Cardiac septum (tissue), 1 donor: ENCODE results near the gene LIPA. TPM values are rescaled to one million over a fixed set of nuclear protein-coding genes. Genes with fewer than 3 reads are reported as not detected.
"Not testable (repeated sequence)": the region's sequence is repeated elsewhere in the genome, so short reads cannot be mapped to it uniquely, and the experiment has no call there.

ENCODE experiments used
- DNase-seq: peaks from one replicate; pipeline ENCODE4 v3.0.0-alpha.2; 2020; ENCODE audit warnings: low spot score
- intact Hi-C: fragments of 100-400 bp; cut with DNase I; formaldehyde crosslinking; loops from one replicate; pipeline ENCODE4 v1.14.0; 2022
- total RNA-seq: library from RNA; stranded (reverse); fragmentation: NEBNext Ultra II Directional; extraction: Animal tissue kit (Norgen Biotek cat#: 25700); gene quantifications from one replicate; pipeline ENCODE4 v1.2.1, GENCODE V29; 2021
- donor health status: DM: no; HTN: no; CAD: no.

Gene LIPA
- total RNA-seq, 1 donor from 2014 or later: 16.0 TPM

GRCh38 chr10:89184638-89185037 is 66.9 kb downstream of the LIPA start:
- intact Hi-C loops: no loop called here
- DNase-seq: no peak

DNA sequence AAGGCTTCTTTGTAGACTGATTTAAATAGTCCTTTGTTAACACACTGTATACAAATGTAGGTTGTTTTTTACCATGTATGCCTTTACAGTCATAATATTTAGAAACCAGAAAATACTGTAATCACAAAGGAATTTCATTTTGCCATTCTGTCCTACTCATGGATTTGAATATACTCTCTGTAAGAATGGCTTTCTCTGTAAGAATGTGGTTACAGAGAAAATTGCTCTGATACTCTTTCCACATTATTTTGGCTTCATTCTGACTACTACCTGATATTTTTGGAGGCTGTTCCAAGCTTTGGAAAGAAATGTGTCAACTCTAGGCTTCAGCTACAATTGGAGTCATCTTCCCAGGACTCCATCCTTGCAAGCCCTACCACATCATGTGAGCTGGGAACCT is 68.0 kb downstream of the LIPA start:
- no peak for DNase-seq
- intact Hi-C loops: no loop called here

DNA sequence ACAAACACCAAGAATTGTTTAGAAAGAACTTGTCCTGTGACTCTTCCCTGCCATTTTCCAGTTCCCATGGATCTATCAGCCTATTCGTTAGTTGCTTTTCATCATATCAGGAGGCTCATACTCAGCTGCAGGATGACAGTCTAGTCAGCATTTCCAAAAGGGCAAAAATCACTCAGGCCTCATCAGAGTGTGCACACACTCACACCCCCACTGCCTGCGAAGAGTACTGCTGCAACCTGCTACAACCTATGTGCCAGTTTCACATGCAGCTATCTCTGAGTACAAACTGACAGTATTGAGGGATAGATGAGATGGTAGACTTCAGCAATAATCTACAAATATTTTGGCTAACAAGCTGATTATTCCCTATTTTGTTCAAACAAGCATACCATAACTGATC is 68.7 kb downstream of the LIPA start:
- no peak for DNase-seq
- intact Hi-C loops: no loop called here

GRCh38 chr10:89175816-89176215 is 75.8 kb downstream of the LIPA start:
- intact Hi-C loops: no loop called here
- DNase-seq: no peak

- intact Hi-C loops: no loop called here
- no peak for DNase-seq
These were observed 78.5 kb downstream of the LIPA start for GRCh38 chr10:89173075-89173474.

- intact Hi-C loops: no loop called here
- DNase-seq: no peak
These were observed 79.6 kb downstream of the LIPA start for GRCh38 chr10:89171996-89172395.

GRCh38 chr10:89171263-89171872 is 80.2 kb downstream of the LIPA start:
- no peak for DNase-seq
- intact Hi-C loops: no loop called here

DNA sequence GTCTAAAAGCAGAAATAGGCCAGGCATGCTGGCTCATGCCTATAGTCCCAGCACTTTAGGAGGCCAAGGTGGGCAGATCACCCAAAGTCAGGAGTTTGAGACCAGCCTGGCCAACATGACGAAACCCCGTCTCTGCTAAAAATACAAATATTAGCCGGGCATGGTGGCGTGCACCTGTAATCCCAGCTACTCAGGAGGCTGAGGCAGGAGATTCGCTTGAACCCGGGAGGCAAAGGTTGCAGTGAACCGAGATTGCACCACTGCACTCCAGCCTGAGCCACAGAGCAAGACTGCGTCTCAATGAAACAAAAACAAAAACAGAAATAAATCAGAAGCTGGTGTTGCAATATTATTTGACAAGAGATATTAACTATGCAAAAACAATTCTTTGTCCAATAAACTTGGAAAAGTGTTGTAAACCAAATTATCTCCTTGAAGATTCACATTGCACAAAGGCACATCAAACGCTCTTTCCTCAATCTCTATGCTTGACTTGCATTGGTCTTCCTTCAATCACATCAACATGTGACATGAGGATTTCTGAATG is 83.1 kb downstream of the LIPA start:
- intact Hi-C loops, DNase-seq: not testable (repeated sequence)

GRCh38 chr10:89167915-89168314 is 83.7 kb downstream of the LIPA start:
- intact Hi-C loops: no loop called here
- no peak for DNase-seq

DNA sequence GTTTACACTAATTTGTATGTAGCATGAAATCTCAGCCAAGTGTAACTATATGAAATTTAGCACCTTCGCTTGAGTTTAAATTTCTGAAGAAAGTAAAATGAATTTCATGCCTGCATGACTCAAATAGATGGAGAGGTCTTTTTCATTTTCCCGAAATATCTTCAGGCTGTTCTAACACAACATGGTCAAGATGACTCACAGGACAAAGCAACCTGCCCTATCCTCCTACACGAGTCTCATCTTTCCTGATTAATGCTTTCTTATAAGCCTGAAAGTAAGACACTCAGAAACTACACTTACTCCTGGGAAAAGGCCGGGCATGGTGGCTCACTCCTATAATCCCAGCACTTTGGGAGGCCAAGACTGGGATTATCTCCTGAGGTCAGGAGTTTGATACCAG is 85.7 kb downstream of the LIPA start:
- no peak for DNase-seq
- intact Hi-C loops: no loop called here

GRCh38 chr10:89164920-89165319 is 86.7 kb downstream of the LIPA start:
- no peak for DNase-seq
- intact Hi-C loops: no loop called here

- intact Hi-C loops: no loop called here
- no peak for DNase-seq
These were observed 87.5 kb downstream of the LIPA start for GRCh38 chr10:89164080-89164479.

Other genes starting within 250 kb of the LIPA start
- gene CH25H, start 44.5 kb downstream of the LIPA start, total RNA-seq: 1.00 TPM
- gene IFIT2, start 50.3 kb upstream of the LIPA start, total RNA-seq: 4.3 TPM
- 6.8 TPM for gene IFIT3, start 76.2 kb upstream of the LIPA start, total RNA-seq
- gene IFIT1B, start 126.3 kb upstream of the LIPA start, total RNA-seq: 0.81 TPM
- 9.8 TPM for gene IFIT1, start 140.8 kb upstream of the LIPA start, total RNA-seq
- 11.5 TPM for gene IFIT5, start 162.8 kb upstream of the LIPA start, total RNA-seq